ENCODE measurements around the gene FFAR1.

GRCh38 chr19:35360880-35361420 lies 13.2 kb downstream of the FFAR1 start:
- TF ChIP-seq EP300 (IDR thresholded peaks at IDR 0.05) (no peak), POLR2A (IDR thresholded peaks at IDR 0.05) (no peak), CTCF (IDR thresholded peaks at IDR 0.05) (no peak)
